ENCODE results near the gene IKZF1. TPM values are rescaled to one million over a fixed set of nuclear protein-coding genes. Genes with fewer than 3 reads are reported as not detected.

Gene IKZF1
- total and polyA plus RNA-seq, 9 of the 15 experiments (the other 6 are each of a cell fraction or from before 2014, with no cell fraction given), result 12.6 to 85.3 (median 44.7) TPM

DNA sequence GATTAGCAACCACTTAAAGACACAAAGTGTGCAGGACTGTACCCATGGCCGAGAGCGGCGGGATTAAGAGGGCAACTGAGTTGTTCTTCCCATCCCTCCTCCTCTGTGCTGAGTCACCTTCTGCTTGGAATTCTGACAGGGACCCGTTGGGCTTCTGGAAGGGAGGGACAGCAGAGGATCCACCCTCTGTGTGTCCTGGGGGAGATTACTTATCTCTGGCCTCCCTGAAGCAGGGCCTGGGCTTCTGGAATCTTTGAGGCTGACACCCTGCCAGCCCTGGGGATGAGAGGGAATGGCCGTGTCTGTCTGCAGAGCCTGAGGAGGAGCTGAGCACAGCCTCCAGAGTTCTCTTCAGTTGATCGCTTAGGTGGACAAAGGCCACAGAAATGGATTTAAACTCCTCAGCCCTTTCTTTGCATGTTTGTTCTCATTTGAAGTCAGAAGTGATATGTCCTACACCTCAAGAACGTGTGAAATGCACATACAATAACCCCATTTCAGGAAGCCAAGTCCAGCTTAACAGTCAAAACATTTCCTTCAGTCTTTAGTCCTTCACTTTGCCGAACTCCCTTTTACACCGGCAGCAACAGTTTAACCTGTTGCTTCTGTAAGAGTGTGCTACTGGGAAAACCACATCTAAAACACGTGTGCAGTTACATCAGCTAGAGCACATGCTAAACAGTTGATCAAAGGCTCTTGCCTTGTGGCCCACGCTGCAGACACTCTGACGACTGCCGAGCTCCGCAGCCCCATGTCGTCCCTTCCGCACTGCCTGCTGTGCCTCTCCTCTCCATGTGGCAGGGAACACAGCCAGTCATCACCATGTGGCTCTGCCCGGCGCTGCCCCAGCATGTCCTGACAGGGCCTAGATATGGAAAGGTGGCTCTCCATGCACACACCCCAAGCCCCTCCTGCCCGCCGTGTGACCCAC is 55.7 kb downstream of the IKZF1 start (continued):
- TF ChIP-seq THRA (IDR thresholded peaks at IDR 0.05) (no peak), MXI1 (IDR thresholded peaks at IDR 0.05; ENCODE audit: low read depth, low read length) (no peak), RAD21 (CRISPR knock-in tag; conservative IDR thresholded peaks at IDR 0.05 in 1 of 2, IDR thresholded peaks at IDR 0.05 in 1 of 2) (peak in 1 of 2 experiments; percentile 15; a peak in 1 of 4 replicates), NCOA2 (IDR thresholded peaks at IDR 0.05; ENCODE audit: partially characterized antibody in 2 of 2) (no peak), DDX20 (tag; IDR thresholded peaks at IDR 0.05; ENCODE audit: low read depth) (no peak), TAL1 (IDR thresholded peaks at IDR 0.05) (peak; percentile 80), CEBPB (tag; IDR thresholded peaks at IDR 0.05) (no peak), TARDBP (IDR thresholded peaks at IDR 0.05) (no peak), IRF9 (tag; IDR thresholded peaks at IDR 0.05) (peak; percentile 55; the same call in 1 of the 2 replicates), FIP1L1 (IDR thresholded peaks at IDR 0.05; ENCODE audit: low read depth, low read length, poor library complexity, severe bottlenecking) (no peak), DEAF1 (CRISPR knock-in tag; IDR thresholded peaks at IDR 0.05) (no peak), NR4A1 (CRISPR knock-in tag; IDR thresholded peaks at IDR 0.05) (peak; percentile 70; the same call in 1 of the 2 replicates), NR4A1 (tag; IDR thresholded peaks at IDR 0.05) (peak; percentile 94), DPF2 (IDR thresholded peaks at IDR 0.05) (0 out of 2 replicates have a peak, but pooled peaks have one; percentile 70)
- TF ChIP-seq, protein P1, sequence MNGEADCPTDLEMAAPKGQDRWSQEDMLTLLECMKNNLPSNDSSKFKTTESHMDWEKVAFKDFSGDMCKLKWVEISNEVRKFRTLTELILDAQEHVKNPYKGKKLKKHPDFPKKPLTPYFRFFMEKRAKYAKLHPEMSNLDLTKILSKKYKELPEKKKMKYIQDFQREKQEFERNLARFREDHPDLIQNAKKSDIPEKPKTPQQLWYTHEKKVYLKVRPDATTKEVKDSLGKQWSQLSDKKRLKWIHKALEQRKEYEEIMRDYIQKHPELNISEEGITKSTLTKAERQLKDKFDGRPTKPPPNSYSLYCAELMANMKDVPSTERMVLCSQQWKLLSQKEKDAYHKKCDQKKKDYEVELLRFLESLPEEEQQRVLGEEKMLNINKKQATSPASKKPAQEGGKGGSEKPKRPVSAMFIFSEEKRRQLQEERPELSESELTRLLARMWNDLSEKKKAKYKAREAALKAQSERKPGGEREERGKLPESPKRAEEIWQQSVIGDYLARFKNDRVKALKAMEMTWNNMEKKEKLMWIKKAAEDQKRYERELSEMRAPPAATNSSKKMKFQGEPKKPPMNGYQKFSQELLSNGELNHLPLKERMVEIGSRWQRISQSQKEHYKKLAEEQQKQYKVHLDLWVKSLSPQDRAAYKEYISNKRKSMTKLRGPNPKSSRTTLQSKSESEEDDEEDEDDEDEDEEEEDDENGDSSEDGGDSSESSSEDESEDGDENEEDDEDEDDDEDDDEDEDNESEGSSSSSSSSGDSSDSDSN (IDR thresholded peaks at IDR 0.05; ENCODE audit: borderline replicate concordance in 1 of 2, low read depth in 2 of 2, low read length in 2 of 2), result 0 out of 4 replicates have a peak, but pooled peaks have one; percentile 43 to 61
- TF ChIP-seq, protein P2, sequence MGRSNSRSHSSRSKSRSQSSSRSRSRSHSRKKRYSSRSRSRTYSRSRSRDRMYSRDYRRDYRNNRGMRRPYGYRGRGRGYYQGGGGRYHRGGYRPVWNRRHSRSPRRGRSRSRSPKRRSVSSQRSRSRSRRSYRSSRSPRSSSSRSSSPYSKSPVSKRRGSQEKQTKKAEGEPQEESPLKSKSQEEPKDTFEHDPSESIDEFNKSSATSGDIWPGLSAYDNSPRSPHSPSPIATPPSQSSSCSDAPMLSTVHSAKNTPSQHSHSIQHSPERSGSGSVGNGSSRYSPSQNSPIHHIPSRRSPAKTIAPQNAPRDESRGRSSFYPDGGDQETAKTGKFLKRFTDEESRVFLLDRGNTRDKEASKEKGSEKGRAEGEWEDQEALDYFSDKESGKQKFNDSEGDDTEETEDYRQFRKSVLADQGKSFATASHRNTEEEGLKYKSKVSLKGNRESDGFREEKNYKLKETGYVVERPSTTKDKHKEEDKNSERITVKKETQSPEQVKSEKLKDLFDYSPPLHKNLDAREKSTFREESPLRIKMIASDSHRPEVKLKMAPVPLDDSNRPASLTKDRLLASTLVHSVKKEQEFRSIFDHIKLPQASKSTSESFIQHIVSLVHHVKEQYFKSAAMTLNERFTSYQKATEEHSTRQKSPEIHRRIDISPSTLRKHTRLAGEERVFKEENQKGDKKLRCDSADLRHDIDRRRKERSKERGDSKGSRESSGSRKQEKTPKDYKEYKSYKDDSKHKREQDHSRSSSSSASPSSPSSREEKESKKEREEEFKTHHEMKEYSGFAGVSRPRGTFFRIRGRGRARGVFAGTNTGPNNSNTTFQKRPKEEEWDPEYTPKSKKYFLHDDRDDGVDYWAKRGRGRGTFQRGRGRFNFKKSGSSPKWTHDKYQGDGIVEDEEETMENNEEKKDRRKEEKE (IDR thresholded peaks at IDR 0.05; ENCODE audit: borderline replicate concordance in 1 of 2, control insufficient read depth in 1 of 2, low read depth in 2 of 2, low read length in 1 of 2), result no peak
